HG02970 (cell line): ENCODE results near the gene NDUFS7.
A peak's percentile ranks its signal among the peaks of the same experiment; 100 is the strongest.

ENCODE experiments used
- ATAC-seq: cut with Tn5 transposase; IDR thresholded peaks from one replicate; pipeline ENCODE4 v1.9.1; 2021; ENCODE audit warnings: mild to moderate bottlenecking, moderate library complexity, moderate number of reproducible peaks; ENCODE audit not compliant: unreplicated experiment, low FRiP score

NDUFS7 gene

GRCh38 chr19:1399745-1400144 lies 16.0 kb downstream of the NDUFS7 start:
- no peak for ATAC-seq

GRCh38 chr19:1400281-1401137 lies 16.8 kb downstream of the NDUFS7 start:
- ATAC-seq, result no peak

- no peak for ATAC-seq
These were observed 17.6 kb downstream of the NDUFS7 start, which contains the start of gene GAMT for GRCh38 chr19:1401138-1401888. TSS of gene GAMT (minus strand) at chr19:1401542. CDS start at chr19:1401476, 66 bp downstream.

GRCh38 chr19:1401889-1402217 lies 18.1 kb downstream of the NDUFS7 start:
- no peak for ATAC-seq

- ATAC-seq, result no peak
These were observed 18.8 kb downstream of the NDUFS7 start for GRCh38 chr19:1402411-1403070.

DNA sequence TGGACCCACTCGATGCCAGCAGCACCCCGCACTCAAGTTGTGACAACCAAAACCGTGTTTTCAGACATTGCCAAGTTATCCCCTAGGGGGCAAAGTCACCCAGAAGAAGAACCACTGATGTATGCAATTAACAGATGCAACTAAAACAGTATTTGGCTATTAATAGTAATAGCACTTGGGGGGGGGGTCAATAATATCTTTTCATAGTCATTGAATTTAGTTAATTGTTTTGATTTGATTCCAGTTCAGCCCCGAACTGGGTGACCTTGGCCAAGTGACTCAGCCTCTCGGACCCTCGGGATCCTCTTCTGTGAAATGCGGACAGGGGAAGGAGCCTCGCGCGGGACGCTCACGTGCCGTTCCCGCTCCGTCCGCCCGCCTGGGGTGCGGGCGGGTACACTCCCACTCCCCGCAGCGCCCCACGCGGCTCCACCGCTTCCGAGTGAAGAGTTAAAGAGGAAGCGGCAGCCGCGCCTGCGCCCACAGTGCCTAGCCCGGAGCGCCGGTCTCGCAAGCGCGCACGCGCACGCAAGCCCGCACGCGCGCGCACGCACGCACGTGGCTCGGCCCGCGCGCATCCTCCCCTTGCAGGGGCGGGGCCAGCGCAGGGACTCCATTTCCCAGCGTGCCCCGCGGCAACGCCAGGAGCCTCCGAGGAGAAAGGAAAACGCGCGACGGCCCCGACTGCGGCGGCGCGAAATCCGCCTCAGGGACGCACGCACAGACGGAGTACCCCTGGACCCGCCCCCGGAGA lies 23.2 kb downstream of the NDUFS7 start:
- peak; percentile 81 for ATAC-seq

- ATAC-seq, result peak; percentile 26
These were observed 24.0 kb downstream of the NDUFS7 start, which contains the start of gene DAZAP1 for GRCh38 chr19:1407528-1408299. TSS of gene DAZAP1 (plus strand) at chr19:1407586. CDS start at chr19:1407774, 188 bp downstream.

DNA sequence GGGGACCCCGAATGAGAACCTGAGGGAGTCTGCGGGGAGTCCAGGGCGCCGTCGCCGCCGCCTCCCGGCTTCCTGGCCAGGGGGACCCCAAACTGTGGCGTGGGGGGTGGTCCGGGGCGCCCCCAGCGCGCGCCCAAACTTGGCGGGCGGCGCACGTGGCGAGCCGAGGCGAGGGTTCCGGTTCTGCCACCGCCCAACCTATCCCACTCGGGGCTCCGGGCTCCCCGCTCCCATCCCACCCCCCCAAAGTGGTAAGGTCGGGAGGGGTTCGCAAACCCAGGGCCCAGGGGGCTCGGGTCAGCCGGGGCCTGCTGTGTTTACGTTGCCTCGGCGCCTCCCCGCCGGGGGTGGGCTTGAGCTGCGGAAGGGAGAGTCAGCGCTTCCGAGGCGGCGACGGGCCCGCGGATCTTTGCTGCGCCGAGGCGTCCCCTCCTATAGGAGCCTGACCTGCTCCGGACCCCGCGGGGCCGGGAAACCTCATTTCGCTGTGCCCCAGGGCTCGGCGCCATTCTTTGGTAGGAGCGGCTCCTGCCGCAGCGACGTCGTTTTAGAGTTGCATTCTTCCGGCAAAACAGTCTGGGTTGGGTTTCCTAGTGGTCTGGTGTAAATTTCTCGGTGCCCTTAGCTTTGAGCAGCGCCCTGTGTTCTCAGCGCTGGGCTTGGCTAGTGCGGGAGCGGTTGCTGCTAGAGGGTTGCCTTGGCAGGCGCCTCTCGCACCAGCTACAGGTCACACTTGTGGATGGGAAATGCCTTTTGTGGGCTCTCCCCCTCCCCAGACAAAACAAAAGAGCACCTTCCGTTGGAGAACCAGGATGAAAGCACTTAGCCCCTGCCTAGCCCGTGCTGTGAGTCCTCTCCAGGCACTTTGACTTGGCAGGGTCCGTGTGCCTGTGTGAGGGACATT lies 24.8 kb downstream of the NDUFS7 start:
- ATAC-seq, result no peak

DNA sequence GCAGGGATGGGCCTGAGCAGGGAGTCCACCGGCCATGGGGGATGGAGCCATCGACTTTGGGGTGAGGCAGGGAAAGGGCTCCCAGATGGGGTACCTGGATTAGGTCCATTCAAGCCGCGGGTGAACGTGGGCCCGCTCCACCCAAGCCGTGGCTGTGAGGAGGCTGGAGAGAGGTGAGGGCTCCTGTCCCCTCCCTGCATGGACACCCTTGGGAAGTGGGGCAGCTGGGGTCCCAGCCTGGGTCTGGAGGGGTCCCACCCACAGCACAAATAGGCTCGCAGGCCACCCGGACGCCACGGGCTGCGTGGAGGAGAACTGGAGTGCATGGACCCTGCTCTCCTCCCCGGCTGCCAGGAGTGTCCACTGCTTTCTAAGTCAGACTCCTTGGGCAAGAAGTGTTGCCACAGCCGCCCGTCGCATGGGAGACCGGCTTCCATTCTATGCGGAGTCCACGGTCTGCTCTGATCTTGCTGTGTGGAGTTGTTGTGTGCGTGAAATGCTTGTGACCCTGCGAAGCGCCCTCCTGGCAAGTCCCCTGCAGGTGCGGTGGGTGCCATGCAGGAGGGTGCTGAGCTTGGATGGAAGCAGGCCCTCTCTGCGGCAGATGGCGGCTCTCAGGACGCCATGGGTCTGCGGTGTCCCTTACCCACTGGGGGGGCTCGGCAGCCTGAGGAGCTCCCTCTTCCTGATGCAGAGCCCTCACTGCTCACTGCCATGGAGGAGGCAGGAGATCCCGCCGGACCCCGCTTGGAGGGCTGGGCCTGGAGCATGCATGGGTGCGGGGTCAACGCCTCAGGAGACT lies 25.7 kb downstream of the NDUFS7 start:
- ATAC-seq, result no peak

DNA sequence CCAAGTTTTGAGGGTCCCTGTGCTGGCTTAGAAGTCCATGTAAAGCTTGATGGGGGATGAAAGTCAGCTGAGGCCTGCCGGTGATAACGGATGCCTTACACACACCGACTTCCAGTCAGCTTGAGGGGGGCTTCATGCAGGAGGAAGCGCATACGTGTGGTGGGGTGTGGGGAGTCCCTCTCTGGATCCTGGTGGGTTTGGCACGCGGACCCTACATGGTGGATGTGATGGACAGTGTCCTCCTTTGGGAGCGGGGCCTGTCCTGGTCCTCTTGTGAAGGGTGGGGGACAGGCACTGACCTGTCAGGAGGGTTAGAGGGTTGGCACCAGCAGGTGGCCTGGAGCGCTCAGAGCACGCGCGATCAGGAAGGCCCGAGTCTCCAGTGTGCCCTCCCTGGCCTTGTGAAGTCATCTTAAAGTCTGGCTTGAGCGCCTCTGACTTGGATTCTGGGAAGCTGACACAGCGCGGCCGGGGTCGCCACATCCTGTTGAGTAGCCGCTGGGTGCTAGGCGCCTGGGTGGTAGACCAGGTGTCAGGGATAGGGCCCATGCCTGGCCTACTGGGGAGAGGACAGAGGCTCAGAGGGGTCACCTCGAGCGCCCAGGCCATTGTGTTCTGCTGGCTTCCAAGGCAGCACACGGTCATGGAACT lies 26.6 kb downstream of the NDUFS7 start:
- ATAC-seq, result no peak

- ATAC-seq, result no peak
These were observed 27.1 kb downstream of the NDUFS7 start for GRCh38 chr19:1410789-1411188.

- ATAC-seq, result no peak
These were observed 27.8 kb downstream of the NDUFS7 start for GRCh38 chr19:1411255-1412191.

DNA sequence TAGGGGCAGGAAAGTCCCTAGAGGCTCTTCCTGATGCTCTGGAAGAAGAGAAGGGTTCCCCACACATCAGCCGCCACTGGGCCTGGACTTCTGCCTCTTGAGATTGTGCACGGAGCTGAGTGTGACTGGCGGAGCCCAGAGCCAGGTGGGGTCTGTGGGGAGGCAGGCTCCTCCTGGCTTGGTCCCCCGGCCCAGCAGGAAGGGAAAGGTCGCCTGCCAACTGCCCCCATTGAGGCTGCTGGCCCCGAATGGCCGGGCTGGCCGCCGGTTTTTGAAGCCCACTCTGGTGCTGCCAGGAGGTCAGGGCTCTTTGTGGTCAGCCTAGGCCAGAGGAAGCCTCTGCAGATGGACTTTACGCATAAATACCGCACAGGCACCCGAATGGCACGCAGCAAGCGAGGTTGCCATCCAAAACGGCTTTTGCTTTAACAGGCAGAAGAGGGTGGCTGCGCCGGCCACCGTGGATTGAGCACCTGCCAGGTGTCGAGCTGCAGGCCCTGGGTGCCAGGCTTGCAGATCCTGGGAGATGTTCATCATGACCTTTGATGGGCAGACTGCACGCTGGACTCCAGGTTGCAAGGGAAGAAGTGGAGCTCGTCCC lies 28.7 kb downstream of the NDUFS7 start:
- ATAC-seq, result no peak

- no peak for ATAC-seq
These were observed 29.5 kb downstream of the NDUFS7 start for GRCh38 chr19:1412995-1413800.
